ENCODE results near the gene LEMD3.

Gene LEMD3

DNA sequence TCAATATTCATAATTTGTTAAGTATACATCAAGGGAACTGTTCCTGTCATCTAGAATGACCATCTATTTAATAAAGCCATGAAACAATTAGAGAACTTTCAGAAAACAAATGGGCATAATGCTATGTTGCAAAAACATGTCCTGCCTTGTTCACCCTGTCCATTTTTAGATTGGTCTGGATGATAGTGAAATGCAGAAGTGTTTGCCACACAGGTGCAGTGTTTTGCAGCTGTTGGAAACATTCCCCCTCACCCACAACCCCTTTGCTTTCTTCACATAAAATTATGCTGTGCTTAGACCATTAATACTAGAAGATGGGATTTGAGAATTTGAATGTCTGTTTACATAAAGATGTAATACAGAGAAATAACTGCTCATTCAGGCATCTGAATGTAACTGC, 36.5 kb downstream of the LEMD3 start:
- CTCF ChIA-PET, result no interaction called here
- no peak for TF ChIP-seq ZNF530 (tag by site-specific recombination; IDR thresholded peaks at IDR 0.05; ENCODE audit: low read depth)
- no peak for TF ChIP-seq ZNF132 (tag by site-specific recombination; IDR thresholded peaks at IDR 0.05; ENCODE audit: borderline replicate concordance)
- no peak for TF ChIP-seq HOXD13 (CRISPR knock-in tag; IDR thresholded peaks at IDR 0.05; ENCODE audit: borderline replicate concordance)
- TF ChIP-seq, protein P1, sequence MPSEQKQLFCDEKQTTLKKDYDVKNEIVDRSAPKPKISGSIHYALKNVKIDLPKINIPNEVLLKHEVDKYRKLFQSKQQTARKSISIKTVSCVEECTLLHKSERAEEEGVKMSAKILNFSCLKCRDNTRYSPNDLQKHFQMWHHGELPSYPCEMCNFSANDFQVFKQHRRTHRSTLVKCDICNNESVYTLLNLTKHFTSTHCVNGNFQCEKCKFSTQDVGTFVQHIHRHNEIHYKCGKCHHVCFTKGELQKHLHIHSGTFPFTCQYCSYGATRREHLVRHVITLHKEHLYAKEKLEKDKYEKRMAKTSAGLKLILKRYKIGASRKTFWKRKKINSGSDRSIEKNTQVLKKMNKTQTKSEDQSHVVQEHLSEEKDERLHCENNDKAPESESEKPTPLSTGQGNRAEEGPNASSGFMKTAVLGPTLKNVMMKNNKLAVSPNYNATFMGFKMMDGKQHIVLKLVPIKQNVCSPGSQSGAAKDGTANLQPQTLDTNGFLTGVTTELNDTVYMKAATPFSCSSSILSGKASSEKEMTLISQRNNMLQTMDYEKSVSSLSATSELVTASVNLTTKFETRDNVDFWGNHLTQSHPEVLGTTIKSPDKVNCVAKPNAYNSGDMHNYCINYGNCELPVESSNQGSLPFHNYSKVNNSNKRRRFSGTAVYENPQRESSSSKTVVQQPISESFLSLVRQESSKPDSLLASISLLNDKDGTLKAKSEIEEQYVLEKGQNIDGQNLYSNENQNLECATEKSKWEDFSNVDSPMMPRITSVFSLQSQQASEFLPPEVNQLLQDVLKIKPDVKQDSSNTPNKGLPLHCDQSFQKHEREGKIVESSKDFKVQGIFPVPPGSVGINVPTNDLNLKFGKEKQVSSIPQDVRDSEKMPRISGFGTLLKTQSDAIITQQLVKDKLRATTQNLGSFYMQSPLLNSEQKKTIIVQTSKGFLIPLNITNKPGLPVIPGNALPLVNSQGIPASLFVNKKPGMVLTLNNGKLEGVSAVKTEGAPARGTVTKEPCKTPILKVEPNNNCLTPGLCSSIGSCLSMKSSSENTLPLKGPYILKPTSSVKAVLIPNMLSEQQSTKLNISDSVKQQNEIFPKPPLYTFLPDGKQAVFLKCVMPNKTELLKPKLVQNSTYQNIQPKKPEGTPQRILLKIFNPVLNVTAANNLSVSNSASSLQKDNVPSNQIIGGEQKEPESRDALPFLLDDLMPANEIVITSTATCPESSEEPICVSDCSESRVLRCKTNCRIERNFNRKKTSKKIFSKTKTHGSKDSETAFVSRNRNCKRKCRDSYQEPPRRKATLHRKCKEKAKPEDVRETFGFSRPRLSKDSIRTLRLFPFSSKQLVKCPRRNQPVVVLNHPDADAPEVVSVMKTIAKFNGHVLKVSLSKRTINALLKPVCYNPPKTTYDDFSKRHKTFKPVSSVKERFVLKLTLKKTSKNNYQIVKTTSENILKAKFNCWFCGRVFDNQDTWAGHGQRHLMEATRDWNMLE (tag by site-specific recombination; conservative IDR thresholded peaks at IDR 0.05; ENCODE audit: low read depth), result no peak
- no peak for TF ChIP-seq ZNF114 (tag by site-specific recombination; IDR thresholded peaks at IDR 0.05)
- no peak for TF ChIP-seq ZNF350 (tag by site-specific recombination; IDR thresholded peaks at IDR 0.05)
- POLR2A ChIA-PET, result no interaction called here

DNA sequence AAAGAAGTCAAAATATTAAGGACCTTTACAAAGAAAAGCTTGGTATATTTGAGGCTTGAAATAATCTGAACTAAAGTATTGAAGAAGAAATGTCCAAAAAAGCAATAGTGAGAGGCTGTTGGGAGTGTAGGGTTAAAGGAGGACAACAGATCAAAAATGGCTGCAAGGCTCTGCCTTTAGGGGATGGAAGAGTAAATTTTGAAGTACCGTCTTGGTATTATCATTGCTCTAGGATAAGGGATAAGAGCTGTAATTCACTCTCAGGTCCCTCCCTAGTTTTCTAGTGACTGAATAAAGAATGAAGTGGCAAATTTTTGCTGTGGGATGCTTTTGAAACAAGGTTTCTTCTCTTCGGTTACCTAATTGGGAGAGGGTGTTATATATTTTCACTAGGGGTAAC, 38.7 kb downstream of the LEMD3 start:
- H3K4me3 ChIP-seq (ENCODE audit: low read depth, low read length), result no peak overlapping the region
- ChIA-PET CTCF (no interaction called here), POLR2A (no interaction called here)
- peaks cover 14% of the 10 kb centered on the region for H3K4me1 ChIP-seq (ENCODE audit: control insufficient read depth, insufficient read depth, low read length)
- H3K9me3 ChIP-seq (ENCODE audit: control insufficient read depth, insufficient read depth, low read depth, low read length), result no peaks in the 10 kb centered on the region
- H3K36me3 ChIP-seq (ENCODE audit: control insufficient read depth in 2 of 2, insufficient read depth in 1 of 2, low read length in 2 of 2), result peaks cover 0 to 4% of the 10 kb centered on the region in 2 experiments; a peak in 2 of 3 replicates
- TF ChIP-seq RBAK (tag by site-specific recombination; IDR thresholded peaks at IDR 0.05), result no peak
- no peak for TF ChIP-seq ZNF548 (tag by site-specific recombination; IDR thresholded peaks at IDR 0.05)
- no peak for TF ChIP-seq ZNF776 (tag by site-specific recombination; IDR thresholded peaks at IDR 0.05; ENCODE audit: borderline replicate concordance)
- no peak for TF ChIP-seq ZBTB7A (tag by site-specific recombination; IDR thresholded peaks at IDR 0.05; ENCODE audit: low read depth)
- TF ChIP-seq ZNF514 (tag by site-specific recombination; IDR thresholded peaks at IDR 0.05), result no peak
- no peak for TF ChIP-seq ZFP41 (tag by site-specific recombination; IDR thresholded peaks at IDR 0.05; ENCODE audit: borderline replicate concordance)
- TF ChIP-seq, protein P2, sequence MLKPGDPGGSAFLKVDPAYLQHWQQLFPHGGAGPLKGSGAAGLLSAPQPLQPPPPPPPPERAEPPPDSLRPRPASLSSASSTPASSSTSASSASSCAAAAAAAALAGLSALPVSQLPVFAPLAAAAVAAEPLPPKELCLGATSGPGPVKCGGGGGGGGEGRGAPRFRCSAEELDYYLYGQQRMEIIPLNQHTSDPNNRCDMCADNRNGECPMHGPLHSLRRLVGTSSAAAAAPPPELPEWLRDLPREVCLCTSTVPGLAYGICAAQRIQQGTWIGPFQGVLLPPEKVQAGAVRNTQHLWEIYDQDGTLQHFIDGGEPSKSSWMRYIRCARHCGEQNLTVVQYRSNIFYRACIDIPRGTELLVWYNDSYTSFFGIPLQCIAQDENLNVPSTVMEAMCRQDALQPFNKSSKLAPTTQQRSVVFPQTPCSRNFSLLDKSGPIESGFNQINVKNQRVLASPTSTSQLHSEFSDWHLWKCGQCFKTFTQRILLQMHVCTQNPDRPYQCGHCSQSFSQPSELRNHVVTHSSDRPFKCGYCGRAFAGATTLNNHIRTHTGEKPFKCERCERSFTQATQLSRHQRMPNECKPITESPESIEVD (tag by site-specific recombination; IDR thresholded peaks at IDR 0.05), result no peak
- TF ChIP-seq BCL11B (tag by site-specific recombination; IDR thresholded peaks at IDR 0.05; ENCODE audit: low read depth), result no peak
- no peak for TF ChIP-seq HOXA7 (CRISPR knock-in tag; IDR thresholded peaks at IDR 0.05; ENCODE audit: borderline replicate concordance)
- no peak for TF ChIP-seq KLF16 (tag by site-specific recombination; IDR thresholded peaks at IDR 0.05)
- no peak for TF ChIP-seq ZFP3 (tag by site-specific recombination; IDR thresholded peaks at IDR 0.05; ENCODE audit: low read depth)
- TF ChIP-seq ZNF211 (tag by site-specific recombination; IDR thresholded peaks at IDR 0.05; ENCODE audit: low read depth), result no peak
- no peak for TF ChIP-seq YY2 (tag by site-specific recombination; IDR thresholded peaks at IDR 0.05)
- TF ChIP-seq YY1 (tag by site-specific recombination; IDR thresholded peaks at IDR 0.05), result no peak
- TF ChIP-seq MYNN (tag by site-specific recombination; IDR thresholded peaks at IDR 0.05; ENCODE audit: borderline replicate concordance), result no peak
- TF ChIP-seq ZNF48 (tag by site-specific recombination; IDR thresholded peaks at IDR 0.05), result no peak
- no peak for TF ChIP-seq BCL11A (tag by site-specific recombination; IDR thresholded peaks at IDR 0.05; ENCODE audit: low read depth)
- TF ChIP-seq, protein P3, sequence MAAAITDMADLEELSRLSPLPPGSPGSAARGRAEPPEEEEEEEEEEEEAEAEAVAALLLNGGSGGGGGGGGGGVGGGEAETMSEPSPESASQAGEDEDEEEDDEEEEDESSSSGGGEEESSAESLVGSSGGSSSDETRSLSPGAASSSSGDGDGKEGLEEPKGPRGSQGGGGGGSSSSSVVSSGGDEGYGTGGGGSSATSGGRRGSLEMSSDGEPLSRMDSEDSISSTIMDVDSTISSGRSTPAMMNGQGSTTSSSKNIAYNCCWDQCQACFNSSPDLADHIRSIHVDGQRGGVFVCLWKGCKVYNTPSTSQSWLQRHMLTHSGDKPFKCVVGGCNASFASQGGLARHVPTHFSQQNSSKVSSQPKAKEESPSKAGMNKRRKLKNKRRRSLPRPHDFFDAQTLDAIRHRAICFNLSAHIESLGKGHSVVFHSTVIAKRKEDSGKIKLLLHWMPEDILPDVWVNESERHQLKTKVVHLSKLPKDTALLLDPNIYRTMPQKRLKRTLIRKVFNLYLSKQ (tag by site-specific recombination; IDR thresholded peaks at IDR 0.05; ENCODE audit: borderline replicate concordance), result no peak
- no peak overlapping the region for H3K27ac ChIP-seq (ENCODE audit: extremely low read depth, low read depth, low read length)

More for the DNA sequence above, 36.5 kb downstream of the LEMD3 start:
- no peaks in the 10 kb centered on the region for H3K36me3 ChIP-seq (ENCODE audit: control insufficient read depth in 2 of 2, insufficient read depth in 1 of 2, low read length in 2 of 2)
- H3K4me1 ChIP-seq (ENCODE audit: control insufficient read depth, insufficient read depth, low read length), result peaks cover 14% of the 10 kb centered on the region
- no peaks in the 10 kb centered on the region for H3K9me3 ChIP-seq (ENCODE audit: control insufficient read depth, insufficient read depth, low read depth, low read length)
- H3K27ac ChIP-seq (ENCODE audit: extremely low read depth, low read depth, low read length), result no peak overlapping the region
- H3K4me3 ChIP-seq (ENCODE audit: low read depth, low read length), result no peak overlapping the region

Data from HEK293 (cell line).